ENCODE results near the gene LUZP1. TPM values are rescaled to one million over a fixed set of nuclear protein-coding genes. Genes with fewer than 3 reads are reported as not detected.

The LUZP1 gene
- total and polyA plus RNA-seq, 2 donors (not counting 3 experiments of a cell fraction or from before 2014, with no cell fraction given) = 26.3 to 82.4 TPM

- no peak for FAIRE-seq
- H3K4me2 ChIP-seq (ENCODE audit: insufficient read depth, low read length) = no peak overlapping the region
- no peak overlapping the region for H3K4me3 ChIP-seq (replicated peaks in 1 of 3; ENCODE audit: insufficient read depth in 1 of 3, low read depth in 1 of 3, low read length in 3 of 3)
- ChIA-PET CTCF (interaction anchor here (1.3 to 13.1 kb wide), 3 partner anchors 10 to 76 kb away, joined by 3 to 129 read pairs (median 11); no protein-coding TSS in a partner anchor), POLR2A (no interaction called here)
- H3K4me1 ChIP-seq (ENCODE audit: control insufficient read depth, extremely low read depth, insufficient read depth, low read length) = peaks cover 22% of the 10 kb centered on the region
- dilution Hi-C loops (cut with MboI; ENCODE audit: extremely low pct_ligation_motif_present, low sequenced_read_pairs) (no loop called here), intact Hi-C loops (cut with micrococcal nuclease) (no loop called here)
- no peaks in the 10 kb centered on the region for H3K9me3 ChIP-seq (replicated peaks; ENCODE audit: control insufficient read depth, insufficient read depth, low read length)
- no peak overlapping the region for H2AFZ ChIP-seq (ENCODE audit: low read depth, low read length)
- H4K20me1 ChIP-seq (replicated peaks; ENCODE audit: control insufficient read depth, extremely low read depth, insufficient read depth, low read length) = no peaks in the 10 kb centered on the region
- H3K27me3 ChIP-seq (ENCODE audit: control insufficient read depth in 2 of 2, insufficient read depth in 2 of 2, low read length in 2 of 2) = no peaks in the 10 kb centered on the region
- H3K27ac ChIP-seq (ENCODE audit: insufficient read depth, low read depth, low read length) = no peak overlapping the region
- no peaks in the 10 kb centered on the region for H3K36me3 ChIP-seq (ENCODE audit: control insufficient read depth in 2 of 2, extremely low read depth in 1 of 2, insufficient read depth in 2 of 2, low read length in 2 of 2)
- H3K9ac ChIP-seq (replicated peaks; ENCODE audit: extremely low read depth, insufficient read depth, low read length) = no peak overlapping the region
- no peaks in the 10 kb centered on the region for H3K79me2 ChIP-seq (ENCODE audit: control insufficient read depth, insufficient read depth, low read length)
- TF ChIP-seq MYC (IDR thresholded peaks at IDR 0.05; ENCODE audit: low read depth, low read length) (no peak), FOS (IDR thresholded peaks at IDR 0.05; ENCODE audit: borderline replicate concordance, insufficient read depth, low read length) (no peak), MAX (IDR thresholded peaks at IDR 0.05; ENCODE audit: insufficient read depth, insufficient read length) (no peak), JUN (IDR thresholded peaks at IDR 0.05; ENCODE audit: borderline replicate concordance, insufficient read depth, insufficient read length, low read depth) (no peak), POLR2AphosphoS5 (IDR thresholded peaks at IDR 0.05; ENCODE audit: insufficient read depth, low read depth, low read length) (no peak)
- DNase-seq (ENCODE audit: low read depth, low spot score) = no peak
- no peaks in the 10 kb centered on the region for H3K9me1 ChIP-seq (replicated peaks; ENCODE audit: control insufficient read depth, extremely low read depth, insufficient read depth, low read length)
- no TSS peak for BruUV-seq (replicated peaks)
Measured at GRCh38 chr1:23174426-23175110, 5.9 kb upstream of the LUZP1 start.

- intact Hi-C loops (cut with micrococcal nuclease) (no loop called here), dilution Hi-C loops (cut with MboI; ENCODE audit: extremely low pct_ligation_motif_present, low sequenced_read_pairs) (no loop called here)
- Histone ChIP-seq H3K9ac (replicated peaks; ENCODE audit: extremely low read depth, insufficient read depth, low read length) (no peak overlapping the region), H3K4me3 (replicated peaks in 1 of 3; ENCODE audit: insufficient read depth in 1 of 3, low read depth in 1 of 3, low read length in 3 of 3) (no peak overlapping the region), H2AFZ (ENCODE audit: low read depth, low read length) (no peak overlapping the region), H3K9me1 (replicated peaks; ENCODE audit: control insufficient read depth, extremely low read depth, insufficient read depth, low read length) (no peaks in the 10 kb centered on the region), H3K27ac (ENCODE audit: insufficient read depth, low read depth, low read length) (no peak overlapping the region), H3K4me2 (ENCODE audit: insufficient read depth, low read length) (no peak overlapping the region), H3K27me3 (ENCODE audit: control insufficient read depth in 2 of 2, insufficient read depth in 2 of 2, low read length in 2 of 2) (no peaks in the 10 kb centered on the region), H3K4me1 (ENCODE audit: control insufficient read depth, extremely low read depth, insufficient read depth, low read length) (peaks cover 23% of the 10 kb centered on the region), H3K36me3 (ENCODE audit: control insufficient read depth in 2 of 2, extremely low read depth in 1 of 2, insufficient read depth in 2 of 2, low read length in 2 of 2) (no peaks in the 10 kb centered on the region), H4K20me1 (replicated peaks; ENCODE audit: control insufficient read depth, extremely low read depth, insufficient read depth, low read length) (peaks cover 2% of the 10 kb centered on the region), H3K79me2 (ENCODE audit: control insufficient read depth, insufficient read depth, low read length) (peaks cover 20% of the 10 kb centered on the region), H3K9me3 (replicated peaks; ENCODE audit: control insufficient read depth, insufficient read depth, low read length) (no peaks in the 10 kb centered on the region)
- no peak for TF ChIP-seq EZH2 (IDR thresholded peaks at IDR 0.05; ENCODE audit: borderline replicate concordance, low read depth, low read length, severe bottlenecking)
- TF ChIP-seq GATA2 (IDR thresholded peaks at IDR 0.05; ENCODE audit: insufficient read depth, insufficient read length, low read depth, low read length) = no peak
- TF ChIP-seq MYC (IDR thresholded peaks at IDR 0.05; ENCODE audit: low read depth, low read length) = no peak
- POLR2A ChIA-PET = no interaction called here
- CTCF ChIA-PET = interaction anchor here (1.0 to 13.1 kb wide), 3 partner anchors 8 to 68 kb away, joined by 3 to 129 read pairs (median 34); no protein-coding TSS in a partner anchor
- no peak for DNase-seq (ENCODE audit: low read depth, low spot score)
- FAIRE-seq = peak; percentile 47
- no TSS peak for BruUV-seq (replicated peaks)
Measured at GRCh38 chr1:23171181-23171755, 2.6 kb upstream of the LUZP1 start.
